GM23338 (cell line): ENCODE results near the gene MTHFD2. TPM values are rescaled to one million over a fixed set of nuclear protein-coding genes. Genes with fewer than 3 reads are reported as not detected.

ENCODE experiments used
- ATAC-seq: fragments of 200-7000 bp; cut with Tn5 transposase; 3 replicates; pipeline ENCODE4 v1.9.1; 2020
- DNase-seq: peaks from one replicate; pipeline ENCODE4 v3.0.0-alpha.2; 2015; ENCODE audit warnings: low spot score
- H2AFZ ChIP-seq: fragments of 200-600 bp; sonication (generic); 2 replicates; pipeline ENCODE4 v1.8.0; 2016; ENCODE audit warnings: antibody characterized with exemption, mild to moderate bottlenecking, moderate library complexity
- H3F3A ChIP-seq: fragments of 200-600 bp; sonication (generic); replicated peaks from 2 replicates; pipeline ENCODE4 v1.8.0; 2017; ENCODE audit warnings: antibody characterized with exemption, mixed run types, low read depth
- H3K27ac ChIP-seq: fragments of 200-600 bp; sonication (generic); 2 replicates; pipeline ENCODE4 v1.6.1; 2016; ENCODE audit warnings: low read depth
- H3K27me3 ChIP-seq: fragments of 200-600 bp; sonication (generic); 2 replicates; pipeline ENCODE4 v1.8.0; 2016; ENCODE audit warnings: mild to moderate bottlenecking, mixed run types, moderate library complexity; ENCODE audit not compliant: insufficient read depth
- H3K36me3 ChIP-seq: fragments of 200-600 bp; sonication (generic); 2 replicates; pipeline ENCODE4 v1.8.0; 2016; ENCODE audit warnings: mild to moderate bottlenecking; ENCODE audit not compliant: insufficient read depth
- H3K4me1 ChIP-seq: fragments of 200-600 bp; sonication (generic); 2 replicates; pipeline ENCODE4 v1.8.0; 2016; ENCODE audit warnings: mild to moderate bottlenecking, moderate library complexity; ENCODE audit not compliant: insufficient read depth
- H3K4me2 ChIP-seq: fragments of 200-600 bp; sonication (generic); 2 replicates; pipeline ENCODE4 v1.7.1; 2017; ENCODE audit warnings: mixed run types
- H3K4me3 ChIP-seq: fragments of 200-600 bp; sonication (generic); 2 replicates; pipeline ENCODE4 v1.6.1; 2016; ENCODE audit warnings: mixed run types
- H3K79me2 ChIP-seq: fragments of 200-600 bp; sonication (generic); replicated peaks from 2 replicates; pipeline ENCODE4 v1.8.0; 2017; ENCODE audit warnings: mild to moderate bottlenecking; ENCODE audit not compliant: insufficient read depth
- H3K9me2 ChIP-seq: fragments of 200-600 bp; sonication (generic); 2 replicates; pipeline ENCODE4 v1.8.0; 2017; ENCODE audit not compliant: insufficient read depth
- H4K20me1 ChIP-seq: fragments of 200-600 bp; sonication (generic); replicated peaks from 2 replicates; pipeline ENCODE4 v1.8.0; 2017; ENCODE audit warnings: mild to moderate bottlenecking; ENCODE audit not compliant: insufficient read depth
- H3K27ac Mint-ChIP-seq: 2 replicates; pipeline ENCODE4 v1.8.0; 2020; ENCODE audit warnings: inconsistent platforms, mild to moderate bottlenecking, moderate library complexity, mixed read lengths
- H3K27me3 Mint-ChIP-seq: 3 replicates; pipeline ENCODE4 v1.8.0; 2022; ENCODE audit warnings: low read depth, mild to moderate bottlenecking, moderate library complexity, mixed read lengths, inconsistent platforms; ENCODE audit not compliant: insufficient read depth, poor library complexity
- H3K36me3 Mint-ChIP-seq: 3 replicates; pipeline ENCODE4 v1.8.0; 2021; ENCODE audit warnings: low read depth, mild to moderate bottlenecking, inconsistent platforms, moderate library complexity, mixed read lengths
- H3K4me1 Mint-ChIP-seq: 3 replicates; pipeline ENCODE4 v1.8.0; 2020; ENCODE audit warnings: mild to moderate bottlenecking, inconsistent platforms, mixed read lengths
- H3K4me3 Mint-ChIP-seq: 3 replicates; pipeline ENCODE4 v1.8.0; 2021; ENCODE audit warnings: moderate library complexity, mild to moderate bottlenecking, inconsistent platforms, mixed read lengths
- H3K9me3 Mint-ChIP-seq: 3 replicates; pipeline ENCODE4 v1.8.0; 2020; ENCODE audit warnings: moderate library complexity, mild to moderate bottlenecking, inconsistent platforms, mixed read lengths
- CREB1 ChIP-seq: fragments of 250-450 bp; sonication (Bioruptor Pico); IDR thresholded peaks from 2 replicates; pipeline ENCODE4 v1.5.0; 2020; ENCODE audit warnings: low read depth, mild to moderate bottlenecking, moderate library complexity
- CTCF ChIP-seq, 2 experiments: fragments of 200-600 bp in 1 of 2; sonication (generic) in 1 of 2; conservative IDR thresholded peaks; 2 replicates each; pipeline versions ENCODE4 v1.5.1 to v1.6.1; 2016 to 2017; ENCODE audit warnings: antibody characterized with exemption in 2 of 2, low read depth in 2 of 2, mild to moderate bottlenecking in 2 of 2, moderate library complexity in 1 of 2
- EZH2phosphoT487 ChIP-seq: fragments of 200-600 bp; sonication (generic); IDR thresholded peaks from one replicate; pipeline ENCODE4 v1.8.1; 2018; ENCODE audit warnings: antibody characterized with exemption; ENCODE audit not compliant: unreplicated experiment
- JUNB ChIP-seq: IDR thresholded peaks from one replicate; pipeline ENCODE4 v1.6.1; 2016; ENCODE audit warnings: antibody characterized with exemption; ENCODE audit not compliant: unreplicated experiment
- ZNF462 ChIP-seq: fragments of 250-450 bp; sonication (Bioruptor Pico); IDR thresholded peaks from 2 replicates; pipeline ENCODE4 v1.5.0; 2020; ENCODE audit warnings: mild to moderate bottlenecking, moderate library complexity
- polyA plus RNA-seq: library from polyadenylated mRNA; unstranded; fragments of >200 nt; fragmentation: Nextera tagmentation; extraction: Ambion mirVana; gene quantifications from 2 replicates; pipeline ENCODE4 v1.2.1, GENCODE V29; 2016
- total RNA-seq: library from RNA; depleted of rRNA; stranded (reverse); fragments of >200 nt; shearing (Covaris generic); gene quantifications from 2 replicates; pipeline ENCODE4 v1.2.3, GENCODE V29; 2014

The MTHFD2 gene
- total and polyA plus RNA-seq, 2 experiments from 2014 or later = 279 to 281 TPM

- Histone ChIP-seq H3K27me3 (no peaks in the 10 kb centered on the region), H3K4me3 (no peak overlapping the region), H3K27ac (no peak overlapping the region), H2AFZ (no peak overlapping the region), H3K36me3 (no peaks in the 10 kb centered on the region), H3F3A (no peaks in the 10 kb centered on the region), H3K9me2 (no peaks in the 10 kb centered on the region), H4K20me1 (no peaks in the 10 kb centered on the region), H3K4me2 (no peak overlapping the region), H3K79me2 (no peaks in the 10 kb centered on the region), H3K4me1 (no peaks in the 10 kb centered on the region; the same call in 1 of the 2 replicates)
- TF ChIP-seq CTCF (conservative IDR thresholded peaks at IDR 0.05; ENCODE audit: low read depth in 2 of 2) (no peak), EZH2phosphoT487 (no peak), CREB1 (CRISPR knock-in tag) (no peak), ZNF462 (CRISPR knock-in tag) (no peak), JUNB (no peak)
- no peaks in the 10 kb centered on the region for H3K9me3 Mint-ChIP-seq
- H3K4me1 Mint-ChIP-seq = peaks cover 16% of the 10 kb centered on the region
- H3K4me3 Mint-ChIP-seq = no peak overlapping the region
- ATAC-seq (no peak), DNase-seq (no peak)
- H3K36me3 Mint-ChIP-seq = no peaks in the 10 kb centered on the region; the same call in 2 of the 3 replicates
- H3K27ac Mint-ChIP-seq = no peak overlapping the region
- H3K27me3 Mint-ChIP-seq = peaks cover 6% of the 10 kb centered on the region
Measured at GRCh38 chr2:74264281-74264680, 65.9 kb downstream of the MTHFD2 start.
